Activated T-cell treated with anti-CD3 and anti-CD28 coated beads, Interleukin-2, amount 50 U/mL, for 72 hours (primary cell): ENCODE data around the gene FOXG1. TPM values are rescaled to one million over a fixed set of nuclear protein-coding genes. Genes with fewer than 3 reads are reported as not detected.

ENCODE experiments used
- ATAC-seq, 2 donors: fragments of 150-1000 bp; cut with Tn5 transposase; replicated peaks in 1 of 2; 2 replicates each; pipeline ENCODE4 v1.10.0; 2021; ENCODE audit warnings: moderate library complexity in 2 of 2, mild to moderate bottlenecking in 1 of 2
- DNase-seq, 2 donors: peaks; one replicate each; pipeline ENCODE4 v3.0.0; 2021 to 2022; ENCODE audit warnings: mixed read lengths in 1 of 2
- H3K27ac Mint-ChIP-seq: one replicate; pipeline ENCODE4 v1.8.0; 2022; ENCODE audit warnings: mild to moderate bottlenecking, moderate library complexity, mixed read lengths
- H3K27me3 Mint-ChIP-seq: one replicate; pipeline ENCODE4 v1.8.0; 2022; ENCODE audit warnings: low read depth, mixed read lengths
- H3K36me3 Mint-ChIP-seq, 2 donors: one replicate each; pipeline ENCODE4 v1.8.0; 2022; ENCODE audit warnings: mixed read lengths in 2 of 2, mild to moderate bottlenecking in 1 of 2; ENCODE audit not compliant: insufficient read depth in 2 of 2
- H3K4me1 Mint-ChIP-seq: one replicate; pipeline ENCODE4 v1.8.0; 2022; ENCODE audit warnings: low read depth, mixed read lengths
- H3K4me3 Mint-ChIP-seq, 2 donors: one replicate each; pipeline ENCODE4 v1.8.0; 2022; ENCODE audit warnings: mild to moderate bottlenecking in 2 of 2, mixed read lengths in 2 of 2, moderate library complexity in 2 of 2
- H3K9me3 Mint-ChIP-seq, 2 donors: one replicate each; pipeline ENCODE4 v1.8.0; 2022; ENCODE audit warnings: mixed read lengths in 2 of 2
- total RNA-seq, 2 donors: library from RNA; stranded (reverse); gene quantifications; one replicate each; pipeline ENCODE4 v1.2.3, GENCODE V29; 2022

FOXG1 gene
- total RNA-seq, 2 donors from 2014 or later, result not detected

DNA sequence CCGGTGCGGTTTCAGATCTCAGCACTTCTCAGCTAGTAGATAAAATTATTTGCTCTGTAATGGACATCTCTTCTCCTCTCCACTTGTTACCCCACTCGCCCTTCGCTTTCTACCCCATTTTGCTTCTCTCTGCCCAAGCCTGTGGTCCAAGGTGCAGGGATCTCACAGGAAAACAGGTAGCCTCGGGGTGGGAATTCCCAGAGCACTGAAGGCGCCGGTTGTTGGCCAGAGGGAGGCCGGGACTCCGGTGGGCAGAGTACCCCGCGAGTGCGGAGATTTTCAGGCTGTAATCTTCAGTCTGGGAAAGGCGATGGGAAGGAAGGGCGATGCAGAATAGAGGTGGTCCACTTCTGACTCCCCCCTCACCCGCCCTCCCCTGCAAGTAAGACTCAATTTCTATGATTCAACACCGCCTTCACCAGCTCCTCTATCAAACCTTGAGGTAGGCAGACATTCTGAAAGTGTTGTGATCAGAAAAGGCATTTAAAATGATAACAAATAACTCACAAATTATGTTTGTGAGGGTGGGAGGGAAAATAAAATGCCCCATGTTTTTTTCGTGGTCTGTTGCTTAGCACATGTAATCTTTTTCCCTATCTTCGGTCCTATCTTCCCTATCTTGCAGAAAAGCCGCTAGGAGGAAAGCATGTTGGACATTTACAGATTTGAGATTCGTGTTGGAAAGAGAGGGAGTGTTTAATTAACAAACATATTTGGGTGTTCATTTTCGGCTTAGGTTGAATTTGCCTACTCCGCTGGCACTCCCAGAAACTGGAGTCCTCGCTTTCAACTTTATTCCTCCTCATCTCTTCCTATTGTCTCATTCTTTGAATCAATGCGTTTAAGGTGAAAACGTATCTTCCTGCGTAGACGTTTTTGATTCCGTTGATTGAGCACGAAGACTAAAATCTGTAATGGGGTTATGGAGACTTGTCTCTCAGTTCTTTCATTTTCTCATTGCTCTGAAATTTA lies 8.5 kb downstream of the FOXG1 start:
- no peaks in the 10 kb centered on the region for H3K4me1 Mint-ChIP-seq
- no peak overlapping the region for H3K27ac Mint-ChIP-seq
- H3K4me3 Mint-ChIP-seq, result no peak overlapping the region
- peaks cover 1 to 6% of the 10 kb centered on the region in 2 donors for H3K36me3 Mint-ChIP-seq
- H3K27me3 Mint-ChIP-seq, result peaks cover 65% of the 10 kb centered on the region
- ATAC-seq (no peak), DNase-seq (no peak)
- H3K9me3 Mint-ChIP-seq, result peaks cover 2% of the 10 kb centered on the region in 2 donors

DNA sequence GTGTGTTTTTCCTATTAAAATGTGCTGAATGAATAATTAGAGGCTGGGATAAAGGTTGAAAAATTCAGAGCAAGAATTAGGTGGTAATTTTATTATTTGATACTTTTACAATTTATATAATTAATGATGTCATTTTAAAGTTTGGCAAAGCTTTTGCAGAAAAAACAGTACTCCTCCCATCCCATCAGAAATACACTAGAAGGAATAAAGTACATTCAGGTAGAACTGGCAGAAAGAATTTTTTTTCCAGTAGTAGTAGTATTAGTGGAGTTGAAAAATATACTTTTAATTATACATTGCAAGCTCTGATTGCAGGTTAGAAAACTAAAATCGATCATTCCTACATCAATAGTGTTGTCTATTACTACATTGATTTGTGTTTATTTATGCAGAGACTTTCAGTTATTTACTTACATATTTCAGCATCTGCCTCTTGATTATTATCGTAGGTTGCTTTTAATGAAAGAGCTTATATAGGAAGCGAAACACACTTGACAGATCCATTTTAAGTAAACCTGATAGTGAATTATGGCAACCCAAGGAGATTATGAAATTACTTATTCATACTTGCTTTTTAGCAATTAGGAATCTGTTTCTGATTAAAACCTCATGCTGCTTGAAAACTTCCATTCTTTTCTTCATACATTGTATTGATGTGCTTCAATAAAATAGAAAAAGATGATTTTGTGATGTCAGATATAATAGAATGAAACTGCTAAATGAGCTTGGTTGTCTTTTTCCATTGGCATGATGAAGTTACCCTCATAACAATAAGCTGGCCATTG lies 10.1 kb downstream of the FOXG1 start:
- Mint-ChIP-seq H3K27ac (no peak overlapping the region), H3K36me3 (peaks cover 1 to 7% of the 10 kb centered on the region in 2 donors), H3K9me3 (peaks cover 2% of the 10 kb centered on the region in 2 donors), H3K4me3 (no peak overlapping the region), H3K27me3 (peaks cover 68% of the 10 kb centered on the region), H3K4me1 (no peaks in the 10 kb centered on the region)
- ATAC-seq (no peak), DNase-seq (no peak)

DNA sequence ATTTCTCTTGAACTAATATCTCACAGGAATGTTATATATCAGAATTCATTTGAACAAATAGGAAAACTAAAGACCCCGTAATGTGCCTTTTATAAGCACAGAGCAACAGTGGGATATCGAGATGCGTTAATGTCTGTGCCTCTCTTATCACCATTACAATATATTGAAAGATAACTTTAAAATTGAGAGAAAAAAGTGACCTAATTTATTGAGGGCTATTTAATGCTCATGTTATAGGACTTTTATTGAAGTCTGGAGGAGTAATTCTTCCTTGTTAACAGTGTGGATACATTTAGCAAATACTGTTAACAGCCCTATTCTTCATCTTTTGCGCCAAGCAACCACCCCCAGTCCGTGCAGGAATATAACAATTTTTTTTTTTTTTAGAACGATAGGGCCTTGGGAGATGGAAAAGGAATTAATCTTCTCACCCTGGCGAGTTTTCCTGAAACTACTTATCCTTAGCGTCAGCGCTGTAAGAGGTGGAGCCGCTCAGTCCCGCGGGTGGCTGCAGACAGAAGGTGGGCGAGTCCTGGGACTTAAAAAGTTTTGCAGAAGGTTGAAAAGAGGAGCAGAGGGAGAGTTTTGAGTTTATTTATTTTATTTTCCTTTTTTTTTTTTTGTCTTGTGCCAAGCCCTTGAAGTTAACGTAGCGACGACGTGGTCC lies 11.0 kb downstream of the FOXG1 start:
- no peaks in the 10 kb centered on the region for H3K4me1 Mint-ChIP-seq
- no peak overlapping the region for H3K27ac Mint-ChIP-seq
- peaks cover 66% of the 10 kb centered on the region for H3K27me3 Mint-ChIP-seq
- peaks cover 2% of the 10 kb centered on the region in 2 donors for H3K9me3 Mint-ChIP-seq
- H3K36me3 Mint-ChIP-seq, result peaks cover 1 to 7% of the 10 kb centered on the region in 2 donors
- no peak for DNase-seq
- ATAC-seq, result no peak
- no peak overlapping the region for H3K4me3 Mint-ChIP-seq

DNA sequence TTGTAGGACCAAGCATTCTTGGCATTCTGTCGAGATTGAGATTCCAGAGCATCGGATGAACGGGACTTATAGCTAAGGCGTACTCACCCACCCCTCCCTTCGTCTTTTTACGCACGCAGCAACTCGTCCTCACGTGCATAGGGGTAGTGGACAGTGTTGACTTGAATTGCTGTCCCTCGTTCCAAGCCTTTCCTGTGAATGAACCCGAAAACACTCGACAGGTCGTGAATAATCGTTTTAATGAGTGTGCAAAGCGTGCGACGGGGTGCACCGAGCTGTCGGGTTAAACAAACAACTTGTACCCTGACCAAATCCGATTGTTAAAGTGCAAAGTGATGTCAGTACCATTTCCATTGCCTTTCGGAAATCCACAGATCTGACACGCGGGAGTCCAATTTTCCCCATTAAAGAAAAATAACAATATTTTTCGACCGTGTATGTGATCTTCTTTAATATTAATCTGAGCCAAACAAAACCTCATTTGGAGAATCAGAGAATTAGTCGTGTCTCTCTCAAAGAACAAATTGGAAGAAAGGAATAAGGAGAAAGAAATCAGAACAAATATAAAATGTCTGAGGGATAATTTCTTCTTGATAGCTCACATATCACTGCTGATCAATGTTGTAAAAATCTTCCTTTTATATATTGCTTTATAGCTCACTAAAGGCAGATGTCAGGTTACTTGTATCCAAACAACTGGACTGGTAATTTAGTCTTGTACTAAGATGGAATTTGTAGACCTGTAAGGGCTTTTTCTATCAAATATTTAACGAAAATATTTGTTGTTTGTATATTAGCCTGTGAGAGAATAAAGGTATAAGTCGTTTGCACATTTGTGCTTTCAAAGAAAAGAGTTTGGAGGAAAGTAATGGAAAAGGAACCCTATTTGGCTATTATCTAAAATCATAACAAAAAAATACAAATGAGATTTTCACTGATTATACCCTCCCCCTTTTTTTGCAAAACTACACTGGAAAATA lies 11.8 kb downstream of the FOXG1 start:
- ATAC-seq, result no peak
- Mint-ChIP-seq H3K27ac (no peak overlapping the region), H3K27me3 (peaks cover 66% of the 10 kb centered on the region), H3K36me3 (peaks cover 1 to 9% of the 10 kb centered on the region in 2 donors), H3K9me3 (peaks cover 1 to 3% of the 10 kb centered on the region in 2 donors), H3K4me1 (no peaks in the 10 kb centered on the region), H3K4me3 (no peak overlapping the region)
- no peak for DNase-seq

DNA sequence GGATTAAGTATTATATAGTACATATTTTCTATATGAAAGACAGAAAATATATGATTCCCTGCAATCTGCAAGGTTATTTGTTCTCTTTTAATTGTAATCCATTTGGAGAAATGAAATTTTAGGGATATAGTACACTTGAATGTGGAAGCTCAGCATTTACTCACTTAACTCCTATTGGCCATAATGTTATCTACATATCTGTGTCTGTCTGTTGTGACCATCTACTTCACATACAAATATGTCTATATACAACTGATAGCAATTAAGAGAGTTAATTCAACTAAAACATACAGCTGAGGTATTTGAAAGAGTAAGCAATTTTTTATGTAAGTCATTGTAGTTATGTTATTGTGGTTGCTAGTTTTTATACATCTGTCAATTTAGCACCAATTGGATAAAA lies 12.9 kb downstream of the FOXG1 start:
- ATAC-seq (no peak), DNase-seq (no peak)
- peaks cover 0 to 6% of the 10 kb centered on the region in 2 donors for H3K9me3 Mint-ChIP-seq
- peaks cover 66% of the 10 kb centered on the region for H3K27me3 Mint-ChIP-seq
- H3K4me1 Mint-ChIP-seq, result peaks cover 6% of the 10 kb centered on the region
- H3K36me3 Mint-ChIP-seq, result peaks cover 1 to 8% of the 10 kb centered on the region in 2 donors
- no peak overlapping the region for H3K27ac Mint-ChIP-seq
- H3K4me3 Mint-ChIP-seq, result no peak overlapping the region

DNA sequence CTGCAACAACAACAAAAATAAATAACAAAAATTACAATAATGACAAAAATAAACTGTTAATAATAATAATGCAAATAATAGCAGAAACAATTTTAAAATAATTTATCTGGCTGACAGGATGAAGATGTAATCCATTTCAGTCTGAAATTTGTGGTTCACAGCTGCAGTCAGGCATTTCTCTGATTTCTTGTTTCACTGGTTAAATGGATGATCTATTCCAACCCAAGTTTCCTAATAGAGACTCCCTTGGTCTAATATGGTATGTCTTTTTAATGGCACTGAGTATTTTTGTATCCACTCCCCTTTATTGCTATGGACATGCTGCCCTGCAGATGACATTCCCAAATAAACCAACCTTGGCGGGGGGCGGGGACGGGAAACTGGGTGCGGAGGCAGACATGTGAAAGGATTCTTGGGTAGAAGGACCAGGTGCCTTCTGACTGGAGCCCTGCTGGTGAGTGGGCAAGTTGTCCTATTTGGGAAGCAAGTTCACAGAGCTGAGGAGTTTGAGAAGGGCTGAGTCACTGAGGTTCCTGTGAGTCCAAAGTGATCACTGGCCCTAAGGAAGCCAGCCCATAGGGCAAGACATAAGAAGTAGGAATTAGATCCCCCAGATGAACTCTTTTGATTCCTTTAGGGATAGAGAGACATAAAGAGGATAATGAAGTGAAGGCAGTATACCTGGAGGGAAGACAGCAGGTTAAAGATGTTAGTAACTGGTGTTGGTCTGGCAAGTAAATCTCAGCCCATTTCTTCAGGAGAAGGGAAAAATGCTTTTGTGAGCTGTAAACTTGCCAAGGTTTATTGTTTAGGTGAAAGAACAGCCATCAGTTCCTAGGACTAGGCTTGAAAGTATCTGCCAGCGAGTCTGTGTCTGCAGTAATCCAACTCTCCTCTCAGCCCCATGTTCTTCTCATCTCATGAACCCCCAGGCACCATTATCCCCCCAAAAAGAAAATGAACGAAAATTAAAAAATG lies 14.5 kb downstream of the FOXG1 start:
- ATAC-seq, result no peak

DNA sequence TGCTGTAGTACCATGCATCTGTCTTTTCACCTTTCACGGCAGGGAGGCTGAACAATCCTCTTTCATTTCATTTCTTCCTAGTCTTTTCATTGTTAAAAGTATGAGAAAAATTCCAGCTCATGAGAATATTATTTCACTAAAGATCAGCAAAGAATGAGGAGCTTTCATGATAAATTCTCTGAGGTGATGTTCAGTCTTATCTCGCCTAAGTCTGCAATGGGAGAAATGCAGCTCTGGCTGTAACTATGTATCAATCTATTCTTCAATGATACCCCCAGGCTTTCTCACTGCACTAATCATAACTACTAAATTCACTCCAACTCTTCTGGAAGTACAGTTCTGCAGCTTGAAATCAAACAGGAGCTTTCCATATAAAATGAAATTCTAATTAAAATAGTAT lies 15.7 kb downstream of the FOXG1 start:
- Mint-ChIP-seq H3K4me3 (no peak overlapping the region), H3K9me3 (peaks cover 3 to 13% of the 10 kb centered on the region in 2 donors), H3K4me1 (peaks cover 11% of the 10 kb centered on the region), H3K27ac (no peak overlapping the region), H3K36me3 (peaks cover 5 to 16% of the 10 kb centered on the region in 2 donors), H3K27me3 (peaks cover 66% of the 10 kb centered on the region)
- ATAC-seq (no peak), DNase-seq (no peak)

More for the DNA sequence above, 14.5 kb downstream of the FOXG1 start:
- peaks cover 4 to 11% of the 10 kb centered on the region in 2 donors for H3K36me3 Mint-ChIP-seq
- DNase-seq, result no peak
- H3K9me3 Mint-ChIP-seq, result peaks cover 2 to 9% of the 10 kb centered on the region in 2 donors
- no peak overlapping the region for H3K27ac Mint-ChIP-seq
- H3K4me3 Mint-ChIP-seq, result no peak overlapping the region
- H3K4me1 Mint-ChIP-seq, result peaks cover 11% of the 10 kb centered on the region
- H3K27me3 Mint-ChIP-seq, result peaks cover 62% of the 10 kb centered on the region

DNA sequence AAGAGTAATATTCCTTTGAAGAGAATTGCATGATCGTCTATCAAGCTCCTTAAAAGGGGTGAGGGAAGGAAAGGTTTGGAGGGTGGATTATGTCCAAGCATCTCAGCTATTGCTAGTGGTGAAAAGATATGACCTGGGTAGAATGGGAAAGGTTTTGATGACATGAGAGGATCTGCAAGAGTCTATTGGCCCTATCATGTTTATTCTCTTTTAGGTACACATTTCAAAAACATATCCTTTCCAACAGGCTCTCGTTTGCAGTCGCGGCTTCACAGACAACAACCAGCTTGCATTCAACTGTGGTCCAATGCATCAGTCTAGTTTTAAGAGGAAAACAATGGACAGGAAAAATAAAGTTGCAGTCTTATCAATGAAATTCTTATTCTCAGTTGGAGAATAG lies 17.1 kb downstream of the FOXG1 start:
- Mint-ChIP-seq H3K27me3 (peaks cover 58% of the 10 kb centered on the region), H3K4me1 (peaks cover 11% of the 10 kb centered on the region)
- ATAC-seq, result no peak

DNA sequence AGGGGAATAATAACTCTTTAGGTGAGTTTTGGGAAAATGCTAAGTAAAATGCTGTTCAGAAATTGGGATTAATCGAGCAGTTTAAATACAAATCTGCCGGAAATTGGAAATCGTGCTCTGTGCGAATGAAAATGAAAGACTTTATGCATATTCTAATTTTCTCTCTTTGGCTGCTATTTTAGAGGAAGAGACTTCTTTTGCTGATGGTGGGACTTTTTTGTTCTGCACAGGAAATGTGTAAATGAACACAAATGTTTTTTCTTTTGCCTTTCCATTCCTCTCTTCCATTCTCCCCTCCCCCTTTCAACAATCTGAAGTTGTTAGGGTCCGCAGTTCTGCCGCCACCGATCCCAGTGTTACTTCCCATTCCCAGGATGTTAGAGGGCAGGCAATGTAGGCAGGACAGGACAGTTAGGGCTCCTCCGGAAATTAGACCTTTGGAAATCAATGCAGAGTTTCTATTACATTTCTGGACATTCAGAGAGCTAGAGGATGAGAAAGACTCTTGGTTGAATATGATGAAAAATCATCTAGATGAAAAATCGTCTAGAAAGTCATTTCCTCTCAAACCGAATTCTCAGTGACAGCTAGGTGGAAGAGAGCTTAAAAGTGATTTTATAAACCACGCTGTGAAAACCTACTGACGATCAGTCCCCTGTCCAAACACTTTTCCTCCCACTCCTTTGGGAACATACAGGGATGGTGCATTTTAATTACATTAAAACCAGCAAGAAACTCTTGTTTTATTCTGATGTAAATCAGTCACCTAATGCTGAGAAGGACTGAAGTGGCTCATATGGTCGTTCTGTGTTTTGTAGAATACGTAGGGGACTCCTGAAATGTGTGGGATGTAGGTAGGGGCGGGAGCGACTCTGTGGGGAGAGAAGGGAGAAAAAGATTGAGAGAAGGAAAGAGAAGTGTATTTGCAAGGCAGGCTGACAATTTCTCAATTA lies 17.8 kb downstream of the FOXG1 start:
- Mint-ChIP-seq H3K27me3 (peaks cover 58% of the 10 kb centered on the region), H3K27ac (no peak overlapping the region), H3K36me3 (peaks cover 5 to 21% of the 10 kb centered on the region in 2 donors), H3K4me1 (peaks cover 11% of the 10 kb centered on the region), H3K9me3 (peaks cover 5 to 17% of the 10 kb centered on the region in 2 donors), H3K4me3 (no peak overlapping the region)
- DNase-seq (no peak), ATAC-seq (no peak)

More for the DNA sequence above, 17.1 kb downstream of the FOXG1 start:
- no peak overlapping the region for H3K27ac Mint-ChIP-seq
- no peak overlapping the region for H3K4me3 Mint-ChIP-seq
- peaks cover 5 to 21% of the 10 kb centered on the region in 2 donors for H3K36me3 Mint-ChIP-seq
- H3K9me3 Mint-ChIP-seq, result peaks cover 5 to 17% of the 10 kb centered on the region in 2 donors
- DNase-seq, result no peak

DNA sequence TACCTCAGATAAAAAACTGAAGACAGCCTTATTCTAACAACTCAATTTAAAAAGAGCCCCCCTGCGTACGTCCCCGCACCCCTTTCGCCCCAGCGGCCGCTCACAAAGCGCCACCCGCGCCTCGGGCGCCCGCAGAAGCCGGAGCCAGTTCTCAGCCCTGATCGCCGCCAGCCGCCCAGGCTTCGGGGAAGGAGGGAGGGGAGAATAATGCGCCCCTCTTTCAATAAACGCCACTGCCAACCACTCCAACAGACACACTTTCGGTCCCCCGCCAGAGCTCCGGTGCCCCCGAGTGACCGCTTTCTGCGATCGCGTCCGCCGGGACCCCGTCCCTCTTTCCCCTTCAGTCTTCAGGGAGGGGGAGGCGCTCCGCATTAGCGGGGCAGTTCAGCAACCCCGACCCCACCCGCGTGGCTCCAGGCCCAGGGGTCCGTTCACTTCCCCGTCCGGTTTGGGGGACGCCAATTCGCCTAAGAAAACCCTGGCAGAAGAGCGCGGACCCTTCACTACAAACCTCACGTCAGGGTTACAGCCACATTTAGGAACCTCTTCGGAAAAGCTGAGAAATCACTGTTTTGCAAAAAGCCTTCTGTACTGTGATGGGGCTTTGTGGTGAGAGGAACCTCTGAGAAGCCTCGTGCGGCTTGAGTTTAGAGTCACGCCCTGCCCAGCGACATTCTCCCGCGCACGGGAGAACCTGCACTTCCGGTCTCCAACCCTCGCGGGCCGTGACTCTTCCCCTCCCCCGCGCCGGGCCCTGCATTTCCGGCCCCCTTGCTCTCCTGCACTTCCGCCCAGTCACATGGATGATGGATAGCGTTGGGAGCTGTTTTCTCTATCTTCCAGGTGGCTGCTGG lies 18.7 kb downstream of the FOXG1 start:
- no peak for DNase-seq
- peaks cover 53% of the 10 kb centered on the region for H3K27me3 Mint-ChIP-seq
- H3K4me1 Mint-ChIP-seq, result peaks cover 11% of the 10 kb centered on the region
- peaks cover 5 to 16% of the 10 kb centered on the region in 2 donors for H3K9me3 Mint-ChIP-seq
- ATAC-seq, result no peak
- H3K36me3 Mint-ChIP-seq, result peaks cover 5 to 19% of the 10 kb centered on the region in 2 donors
- H3K4me3 Mint-ChIP-seq, result peak overlapping the region; percentile 29 to 31
- no peak overlapping the region for H3K27ac Mint-ChIP-seq
